Nephron progenitor cell (in vitro differentiated cells): Measurements from ENCODE around the gene LPCAT1.

Experiments
- DNase-seq: peaks from one replicate; pipeline ENCODE4 v3.0.0; 2021
- H3K27ac Mint-ChIP-seq: 2 replicates; pipeline ENCODE4 v1.8.0; 2021; ENCODE audit warnings: mild to moderate bottlenecking, moderate library complexity, mixed read lengths
- H3K27me3 Mint-ChIP-seq: 2 replicates; pipeline ENCODE4 v1.8.0; 2021; ENCODE audit warnings: mild to moderate bottlenecking, low read depth, mixed read lengths; ENCODE audit not compliant: poor library complexity
- H3K36me3 Mint-ChIP-seq: 2 replicates; pipeline ENCODE4 v1.8.0; 2021; ENCODE audit warnings: low read depth, mixed read lengths
- H3K4me1 Mint-ChIP-seq: 2 replicates; pipeline ENCODE4 v1.8.0; 2021; ENCODE audit warnings: mixed read lengths
- H3K4me3 Mint-ChIP-seq: 2 replicates; pipeline ENCODE4 v1.8.0; 2021; ENCODE audit warnings: mild to moderate bottlenecking, moderate library complexity, mixed read lengths
- H3K9me3 Mint-ChIP-seq: 2 replicates; pipeline ENCODE4 v1.8.0; 2021; ENCODE audit warnings: mild to moderate bottlenecking, moderate library complexity, mixed read lengths
- CTCF ChIP-seq: fragments of 200-600 bp; sonication (generic); IDR thresholded peaks from 2 replicates; pipeline ENCODE4 v1.5.0; 2021; ENCODE audit warnings: antibody characterized with exemption

The LPCAT1 gene

GRCh38 chr5:1415626-1416360, 108.0 kb downstream of the LPCAT1 start:
- TF ChIP-seq CTCF: no peak
- Mint-ChIP-seq H3K36me3 (no peaks in the 10 kb centered on the region), H3K9me3 (no peaks in the 10 kb centered on the region), H3K27me3 (peaks cover 32% of the 10 kb centered on the region), H3K4me1 (no peaks in the 10 kb centered on the region), H3K27ac (no peak overlapping the region), H3K4me3 (no peak overlapping the region)
- DNase-seq: no peak

- H3K27me3 Mint-ChIP-seq: peaks cover 27% of the 10 kb centered on the region
- no peak for TF ChIP-seq CTCF
- H3K4me1 Mint-ChIP-seq: no peaks in the 10 kb centered on the region
- no peak overlapping the region for H3K27ac Mint-ChIP-seq
- no peaks in the 10 kb centered on the region for H3K36me3 Mint-ChIP-seq
- H3K4me3 Mint-ChIP-seq: no peak overlapping the region
- DNase-seq: no peak
- no peaks in the 10 kb centered on the region for H3K9me3 Mint-ChIP-seq
These were observed 108.7 kb downstream of the LPCAT1 start for GRCh38 chr5:1415059-1415425.

GRCh38 chr5:1414311-1415058, 109.3 kb downstream of the LPCAT1 start:
- H3K36me3 Mint-ChIP-seq: no peaks in the 10 kb centered on the region
- H3K27ac Mint-ChIP-seq: no peak overlapping the region
- DNase-seq: no peak
- no peak overlapping the region for H3K4me3 Mint-ChIP-seq
- no peaks in the 10 kb centered on the region for H3K9me3 Mint-ChIP-seq
- peaks cover 29% of the 10 kb centered on the region for H3K27me3 Mint-ChIP-seq
- TF ChIP-seq CTCF: no peak
- H3K4me1 Mint-ChIP-seq: no peaks in the 10 kb centered on the region

GRCh38 chr5:1413611-1414241, 110.0 kb downstream of the LPCAT1 start:
- no peaks in the 10 kb centered on the region for H3K9me3 Mint-ChIP-seq
- H3K36me3 Mint-ChIP-seq: no peaks in the 10 kb centered on the region
- no peak for DNase-seq
- H3K4me1 Mint-ChIP-seq: no peaks in the 10 kb centered on the region
- no peak overlapping the region for H3K4me3 Mint-ChIP-seq
- H3K27ac Mint-ChIP-seq: no peak overlapping the region
- TF ChIP-seq CTCF: no peak
- peaks cover 37% of the 10 kb centered on the region for H3K27me3 Mint-ChIP-seq

- Mint-ChIP-seq H3K9me3 (no peaks in the 10 kb centered on the region), H3K4me1 (no peaks in the 10 kb centered on the region), H3K27ac (no peak overlapping the region), H3K4me3 (no peak overlapping the region), H3K27me3 (peaks cover 35% of the 10 kb centered on the region), H3K36me3 (no peaks in the 10 kb centered on the region)
- no peak for DNase-seq
- TF ChIP-seq CTCF: no peak
These were observed 110.5 kb downstream of the LPCAT1 start for GRCh38 chr5:1413211-1413610.
